Neural progenitor cell (in vitro differentiated cells): ENCODE data around the gene ZNF664. TPM values are rescaled to one million over a fixed set of nuclear protein-coding genes. Genes with fewer than 3 reads are reported as not detected.

ENCODE experiments used
- DNase-seq: peaks from one replicate; pipeline ENCODE4 v3.0.0-alpha.2; 2016; ENCODE audit warnings: low spot score
- H2AFZ ChIP-seq: fragments of 200-600 bp; sonication (generic); replicated peaks from 2 replicates; pipeline ENCODE4 v1.6.1; 2016; ENCODE audit warnings: antibody characterized with exemption
- H3F3A ChIP-seq: fragments of 200-600 bp; sonication (generic); 2 replicates; pipeline ENCODE4 v1.6.1; 2016; ENCODE audit warnings: antibody characterized with exemption, low read depth
- H3K27ac ChIP-seq: fragments of 200-600 bp; sonication (generic); 2 replicates; pipeline ENCODE4 v1.5.1; 2016; ENCODE audit warnings: mild to moderate bottlenecking
- H3K27me3 ChIP-seq: fragments of 200-600 bp; sonication (generic); 2 replicates; pipeline ENCODE4 v1.6.1; 2016; ENCODE audit warnings: mild to moderate bottlenecking, moderate library complexity
- H3K36me3 ChIP-seq: fragments of 200-600 bp; sonication (generic); 2 replicates; pipeline ENCODE4 v1.5.1; 2016
- H3K4me1 ChIP-seq: fragments of 200-600 bp; sonication (generic); 2 replicates; pipeline ENCODE4 v1.6.1; 2016; ENCODE audit warnings: mixed run types
- H3K4me2 ChIP-seq: fragments of 200-600 bp; sonication (generic); 2 replicates; pipeline ENCODE4 v1.6.1; 2016
- H3K4me3 ChIP-seq: fragments of 200-600 bp; sonication (generic); 2 replicates; pipeline ENCODE4 v1.5.1; 2016
- H3K79me2 ChIP-seq: fragments of 200-600 bp; sonication (generic); 2 replicates; pipeline ENCODE4 v1.6.1; 2016; ENCODE audit warnings: low read depth
- H3K9ac ChIP-seq: fragments of 200-600 bp; sonication (generic); 2 replicates; pipeline ENCODE4 v1.6.1; 2016
- H3K9me3 ChIP-seq: fragments of 200-600 bp; sonication (generic); 2 replicates; pipeline ENCODE4 v1.5.1; 2016; ENCODE audit warnings: low read depth
- H4K20me1 ChIP-seq: fragments of 200-600 bp; sonication (generic); 2 replicates; pipeline ENCODE4 v1.6.1; 2016; ENCODE audit warnings: low read depth
- H3K27ac Mint-ChIP-seq: 3 replicates; pipeline ENCODE4 v1.8.0; 2021; ENCODE audit warnings: mixed read lengths
- H3K27me3 Mint-ChIP-seq: 2 replicates; pipeline ENCODE4 v1.8.0; 2022; ENCODE audit warnings: low read depth, mild to moderate bottlenecking, inconsistent platforms, moderate library complexity, mixed read lengths; ENCODE audit not compliant: insufficient read depth
- H3K36me3 Mint-ChIP-seq: 3 replicates; pipeline ENCODE4 v1.8.0; 2021; ENCODE audit warnings: mixed read lengths
- H3K4me1 Mint-ChIP-seq: 3 replicates; pipeline ENCODE4 v1.8.0; 2021; ENCODE audit warnings: mixed read lengths
- H3K4me3 Mint-ChIP-seq: 3 replicates; pipeline ENCODE4 v1.8.0; 2021; ENCODE audit warnings: mild to moderate bottlenecking, moderate library complexity, mixed read lengths
- H3K9me3 Mint-ChIP-seq: 3 replicates; pipeline ENCODE4 v1.8.0; 2020; ENCODE audit warnings: mixed read lengths
- EZH2 ChIP-seq: fragments of 200-600 bp; sonication (generic); IDR thresholded peaks from 2 replicates; pipeline ENCODE4 v1.6.1; 2017; ENCODE audit warnings: antibody characterized with exemption, mild to moderate bottlenecking, moderate library complexity
- EZH2phosphoT487 ChIP-seq: fragments of 200-600 bp; sonication (generic); IDR thresholded peaks from 2 replicates; pipeline ENCODE4 v1.6.1; 2017; ENCODE audit warnings: antibody characterized with exemption
- total RNA-seq: library from RNA; depleted of rRNA; stranded (reverse); fragments of >200 nt; gene quantifications from 2 replicates; pipeline ENCODE4 v1.2.3, GENCODE V29; 2015; ENCODE audit warnings: low replicate concordance
- TF ChIP-seq, protein P1 (sequence below): fragments of 200-600 bp; sonication (generic); IDR thresholded peaks from 2 replicates; pipeline ENCODE4 v1.5.1; 2017; ENCODE audit warnings: antibody characterized with exemption, mild to moderate bottlenecking

Gene ZNF664
- total RNA-seq, 1 donor from 2014 or later: 172 TPM

DNA sequence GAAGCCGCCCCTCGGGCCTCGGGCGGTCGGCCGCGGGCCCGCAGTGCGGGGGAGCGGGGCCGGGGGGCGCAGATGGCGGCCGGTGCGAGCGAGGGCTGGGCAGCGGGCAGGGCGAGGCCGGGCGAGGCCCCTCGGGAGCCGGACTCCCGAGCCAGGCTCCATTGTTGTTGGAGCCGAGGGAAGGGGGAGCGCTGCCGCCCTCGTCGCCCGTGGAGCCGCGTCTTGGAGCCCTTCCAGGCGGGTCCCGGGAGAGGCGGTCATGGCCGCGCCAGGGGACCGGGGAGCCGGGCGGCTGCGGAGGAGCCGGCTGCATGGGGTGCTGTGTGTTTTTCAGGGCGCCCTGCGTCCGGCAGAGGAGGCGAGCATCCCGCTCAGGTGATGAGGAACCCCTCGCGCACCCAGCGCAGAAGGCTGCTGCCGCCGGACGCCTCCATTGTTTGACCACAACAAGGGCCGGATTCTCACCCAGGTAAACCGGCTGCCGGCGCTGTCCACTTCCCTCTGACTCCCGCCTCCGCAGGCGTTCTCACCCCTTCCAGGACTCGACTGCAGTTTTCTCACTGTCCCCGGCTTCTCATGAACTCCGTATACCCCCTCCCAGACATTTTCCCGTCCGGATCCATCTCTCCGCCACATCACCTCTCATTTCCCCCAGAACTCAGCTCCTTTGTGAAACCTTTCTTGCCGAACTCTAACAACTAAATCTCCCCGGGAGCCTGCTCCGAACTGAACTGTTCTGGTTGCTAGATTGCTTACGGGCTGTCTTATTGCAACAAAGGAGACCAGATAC lies 732 bp downstream of the ZNF664 start:
- peaks cover 27% of the 10 kb centered on the region for H3K4me1 Mint-ChIP-seq
- no peaks in the 10 kb centered on the region for H3K27me3 Mint-ChIP-seq
- peak overlapping the region; percentile 96 for H3K4me3 ChIP-seq
- H3K27ac ChIP-seq: peak overlapping the region; percentile 85
- peaks cover 36% of the 10 kb centered on the region for H3K27me3 ChIP-seq
- peak overlapping the region; percentile 98 for H3K4me3 Mint-ChIP-seq
- peak overlapping the region; percentile 87 for H3K27ac Mint-ChIP-seq
- H2AFZ ChIP-seq: no peak overlapping the region
- peaks cover 79% of the 10 kb centered on the region for H4K20me1 ChIP-seq
- H3K9ac ChIP-seq: peak overlapping the region; percentile 40
- H3K4me1 ChIP-seq: peaks cover 21% of the 10 kb centered on the region
- H3K36me3 Mint-ChIP-seq: peaks cover 19% of the 10 kb centered on the region
- peak; percentile 73 for DNase-seq
- H3K9me3 ChIP-seq: no peaks in the 10 kb centered on the region
- peaks cover 11% of the 10 kb centered on the region for H3K36me3 ChIP-seq
- no peaks in the 10 kb centered on the region for H3K9me3 Mint-ChIP-seq
- peak overlapping the region; percentile 81 for H3K4me2 ChIP-seq
- peaks cover 31% of the 10 kb centered on the region for H3F3A ChIP-seq
- TF ChIP-seq EZH2phosphoT487 (no peak), EZH2 (no peak)
- TF ChIP-seq, protein P1, sequence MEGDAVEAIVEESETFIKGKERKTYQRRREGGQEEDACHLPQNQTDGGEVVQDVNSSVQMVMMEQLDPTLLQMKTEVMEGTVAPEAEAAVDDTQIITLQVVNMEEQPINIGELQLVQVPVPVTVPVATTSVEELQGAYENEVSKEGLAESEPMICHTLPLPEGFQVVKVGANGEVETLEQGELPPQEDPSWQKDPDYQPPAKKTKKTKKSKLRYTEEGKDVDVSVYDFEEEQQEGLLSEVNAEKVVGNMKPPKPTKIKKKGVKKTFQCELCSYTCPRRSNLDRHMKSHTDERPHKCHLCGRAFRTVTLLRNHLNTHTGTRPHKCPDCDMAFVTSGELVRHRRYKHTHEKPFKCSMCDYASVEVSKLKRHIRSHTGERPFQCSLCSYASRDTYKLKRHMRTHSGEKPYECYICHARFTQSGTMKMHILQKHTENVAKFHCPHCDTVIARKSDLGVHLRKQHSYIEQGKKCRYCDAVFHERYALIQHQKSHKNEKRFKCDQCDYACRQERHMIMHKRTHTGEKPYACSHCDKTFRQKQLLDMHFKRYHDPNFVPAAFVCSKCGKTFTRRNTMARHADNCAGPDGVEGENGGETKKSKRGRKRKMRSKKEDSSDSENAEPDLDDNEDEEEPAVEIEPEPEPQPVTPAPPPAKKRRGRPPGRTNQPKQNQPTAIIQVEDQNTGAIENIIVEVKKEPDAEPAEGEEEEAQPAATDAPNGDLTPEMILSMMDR: no peak
- peaks cover 61% of the 10 kb centered on the region for H3K79me2 ChIP-seq

DNA sequence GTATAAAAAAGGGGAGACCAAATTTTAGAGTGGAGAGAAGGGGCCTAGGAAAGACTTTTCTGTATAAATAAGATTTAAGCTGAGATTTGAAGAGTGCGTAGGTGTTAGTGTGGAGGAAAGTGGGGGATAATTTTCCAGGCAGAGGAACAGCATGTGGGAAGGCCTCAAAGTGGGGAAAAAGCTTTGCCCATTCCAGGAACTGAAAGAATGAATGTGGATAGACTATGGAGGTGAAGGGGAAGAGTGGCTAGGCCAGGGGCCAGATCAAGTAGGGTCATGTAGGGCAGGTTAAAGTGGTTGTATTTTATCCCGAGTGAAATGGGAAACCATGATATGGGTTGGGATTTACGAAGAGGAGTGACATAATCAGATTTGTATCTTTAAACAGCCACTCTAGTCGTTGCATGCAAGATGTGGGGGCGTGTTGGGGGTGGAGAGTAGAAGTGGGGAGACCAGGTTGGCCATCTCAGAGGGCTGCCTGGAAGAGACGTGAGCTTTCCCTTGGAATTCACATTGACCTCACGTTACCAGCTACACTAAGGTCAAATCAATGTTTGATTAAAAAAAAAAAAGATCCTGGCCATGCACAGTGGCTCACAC lies 3.3 kb downstream of the ZNF664 start:
- Mint-ChIP-seq H3K4me1 (peaks cover 24% of the 10 kb centered on the region), H3K27ac (no peak overlapping the region), H3K36me3 (peaks cover 27% of the 10 kb centered on the region), H3K27me3 (no peaks in the 10 kb centered on the region), H3K9me3 (no peaks in the 10 kb centered on the region), H3K4me3 (peak overlapping the region; percentile 15)
- Histone ChIP-seq H3K9me3 (no peaks in the 10 kb centered on the region), H3K36me3 (peaks cover 11% of the 10 kb centered on the region), H3K4me3 (no peak overlapping the region), H3K79me2 (peaks cover 79% of the 10 kb centered on the region), H3K9ac (no peak overlapping the region), H3K27me3 (peaks cover 10% of the 10 kb centered on the region), H4K20me1 (peaks cover 79% of the 10 kb centered on the region), H3K4me2 (no peak overlapping the region), H3K27ac (no peak overlapping the region), H3F3A (peaks cover 22% of the 10 kb centered on the region), H3K4me1 (peaks cover 15% of the 10 kb centered on the region), H2AFZ (no peak overlapping the region)
- DNase-seq: no peak
- TF ChIP-seq EZH2phosphoT487: no peak
- TF ChIP-seq EZH2: no peak
- TF ChIP-seq, protein P1: no peak

DNA sequence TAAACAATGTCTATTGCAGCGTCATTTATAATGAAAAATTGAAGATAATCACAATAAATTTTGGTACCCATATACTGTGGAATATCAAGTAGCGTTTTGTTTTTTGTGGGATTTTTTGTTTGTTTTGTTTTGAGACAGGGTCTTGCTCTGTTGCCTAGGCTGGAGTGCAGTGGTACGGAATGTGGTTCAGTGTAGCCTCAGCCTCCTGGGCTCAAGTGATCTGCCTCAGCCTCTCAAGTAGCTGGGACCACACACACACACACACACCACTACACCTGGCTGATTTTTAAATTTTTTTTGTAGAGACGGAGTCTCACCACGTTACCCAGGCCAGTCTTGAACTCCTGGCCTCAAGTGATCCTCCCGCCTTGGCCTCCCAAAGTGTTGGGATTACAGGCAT lies 6.6 kb downstream of the ZNF664 start:
- Histone ChIP-seq H3K4me3 (no peak overlapping the region), H3K27ac (no peak overlapping the region), H3K27me3 (peaks cover 6% of the 10 kb centered on the region), H3K4me1 (peaks cover 17% of the 10 kb centered on the region), H2AFZ (no peak overlapping the region), H3K36me3 (peaks cover 9% of the 10 kb centered on the region), H3K4me2 (no peak overlapping the region), H3F3A (peaks cover 15% of the 10 kb centered on the region), H3K79me2 (peaks cover 95% of the 10 kb centered on the region), H3K9ac (no peak overlapping the region), H3K9me3 (no peaks in the 10 kb centered on the region), H4K20me1 (peaks cover 100% of the 10 kb centered on the region)
- DNase-seq: no peak
- peaks cover 4% of the 10 kb centered on the region for H3K27me3 Mint-ChIP-seq
- H3K4me1 Mint-ChIP-seq: peaks cover 41% of the 10 kb centered on the region
- TF ChIP-seq EZH2: no peak
- TF ChIP-seq EZH2phosphoT487: no peak
- TF ChIP-seq, protein P1: no peak
- H3K9me3 Mint-ChIP-seq: no peaks in the 10 kb centered on the region
- H3K36me3 Mint-ChIP-seq: peaks cover 34% of the 10 kb centered on the region
- H3K4me3 Mint-ChIP-seq: no peak overlapping the region
- H3K27ac Mint-ChIP-seq: no peak overlapping the region
